ENCODE results near the gene HSF5. TPM values are rescaled to one million over a fixed set of nuclear protein-coding genes. Genes with fewer than 3 reads are reported as not detected.

The HSF5 gene
- total RNA-seq, 1 donor from 2014 or later, result 0.07 TPM

GRCh38 chr17:58387834-58388233 lies 100.4 kb downstream of the HSF5 start:
- no peak for DNase-seq (ENCODE audit: low read depth, low spot score)

- DNase-seq (ENCODE audit: low read depth, low spot score), result no peak
Observed at GRCh38 chr17:58386708-58387107, 101.5 kb downstream of the HSF5 start.

GRCh38 chr17:58385359-58385899 lies 102.8 kb downstream of the HSF5 start:
- no peak for DNase-seq (ENCODE audit: low read depth, low spot score)

- no peak for DNase-seq (ENCODE audit: low read depth, low spot score)
Observed at GRCh38 chr17:58384897-58385296, 103.3 kb downstream of the HSF5 start.

- no peak for DNase-seq (ENCODE audit: low read depth, low spot score)
Observed at GRCh38 chr17:58383892-58384462, 104.2 kb downstream of the HSF5 start.

GRCh38 chr17:58382872-58383242 lies 105.4 kb downstream of the HSF5 start:
- DNase-seq (ENCODE audit: low read depth, low spot score), result no peak

- no peak for DNase-seq (ENCODE audit: low read depth, low spot score)
Observed at GRCh38 chr17:58382108-58382871, 105.9 kb downstream of the HSF5 start.

GRCh38 chr17:58381124-58382035 lies 106.8 kb downstream of the HSF5 start:
- no peak for DNase-seq (ENCODE audit: low read depth, low spot score)

GRCh38 chr17:58380207-58381123 lies 107.7 kb downstream of the HSF5 start:
- no peak for DNase-seq (ENCODE audit: low read depth, low spot score)

- DNase-seq (ENCODE audit: low read depth, low spot score), result no peak
Observed at GRCh38 chr17:58379511-58379824, 108.7 kb downstream of the HSF5 start.

GRCh38 chr17:58378733-58379510 lies 109.3 kb downstream of the HSF5 start:
- DNase-seq (ENCODE audit: low read depth, low spot score), result no peak

GRCh38 chr17:58377661-58378060 lies 110.5 kb downstream of the HSF5 start:
- no peak for DNase-seq (ENCODE audit: low read depth, low spot score)

GRCh38 chr17:58377093-58377601 lies 111.1 kb downstream of the HSF5 start:
- DNase-seq (ENCODE audit: low read depth, low spot score), result no peak

GRCh38 chr17:58376472-58377000 lies 111.7 kb downstream of the HSF5 start:
- no peak for DNase-seq (ENCODE audit: low read depth, low spot score)

GRCh38 chr17:58375811-58376210 lies 112.4 kb downstream of the HSF5 start:
- no peak for DNase-seq (ENCODE audit: low read depth, low spot score)

GRCh38 chr17:58375256-58375655 lies 113.0 kb downstream of the HSF5 start:
- no peak for DNase-seq (ENCODE audit: low read depth, low spot score)

GRCh38 chr17:58373923-58374322 lies 114.3 kb downstream of the HSF5 start:
- no peak for DNase-seq (ENCODE audit: low read depth, low spot score)

- DNase-seq (ENCODE audit: low read depth, low spot score), result no peak
Observed at GRCh38 chr17:58373003-58373402, 115.2 kb downstream of the HSF5 start.

GRCh38 chr17:58371300-58371950 lies 116.8 kb downstream of the HSF5 start:
- DNase-seq (ENCODE audit: low read depth, low spot score), result no peak

Data from pulmonary artery endothelial cell (primary cell).